Effector memory CD4-positive, alpha-beta T cell (primary cell): Measurements from ENCODE around the gene CST9L.

ENCODE experiments used
- DNase-seq, 3 donors: peaks; one replicate each; pipeline ENCODE4 v3.0.0-alpha.2; 2020
- H3K27ac ChIP-seq: 2 replicates; pipeline ENCODE4 v1.7.0; 2013; ENCODE audit warnings: mild to moderate bottlenecking, low read length, moderate library complexity; ENCODE audit not compliant: insufficient read depth, poor library complexity, severe bottlenecking
- H3K27me3 ChIP-seq: replicated peaks from 2 replicates; pipeline ENCODE4 v1.7.0; 2013; ENCODE audit warnings: mild to moderate bottlenecking, low read length; ENCODE audit not compliant: insufficient read depth, control insufficient read depth, poor library complexity, severe bottlenecking
- H3K36me3 ChIP-seq: 2 replicates; pipeline ENCODE4 v1.7.0; 2013; ENCODE audit warnings: mild to moderate bottlenecking, low read length, moderate library complexity; ENCODE audit not compliant: control insufficient read depth, insufficient read depth
- H3K4me1 ChIP-seq: 2 replicates; pipeline ENCODE4 v1.7.0; 2013; ENCODE audit warnings: low read length, mild to moderate bottlenecking; ENCODE audit not compliant: control insufficient read depth, insufficient read depth, poor library complexity, severe bottlenecking
- H3K4me3 ChIP-seq: 2 replicates; pipeline ENCODE4 v1.7.0; 2013; ENCODE audit warnings: low read length, low read depth, mild to moderate bottlenecking; ENCODE audit not compliant: insufficient read depth, poor library complexity, severe bottlenecking
- H3K9me3 ChIP-seq: 2 replicates; pipeline ENCODE4 v1.7.0; 2013; ENCODE audit warnings: mild to moderate bottlenecking, low read length, moderate library complexity; ENCODE audit not compliant: control insufficient read depth

The CST9L gene

GRCh38 chr20:23569570-23569969, 1.3 kb upstream of the CST9L start:
- Histone ChIP-seq H3K27ac (no peak overlapping the region), H3K9me3 (no peaks in the 10 kb centered on the region), H3K27me3 (no peaks in the 10 kb centered on the region), H3K4me3 (no peak overlapping the region), H3K4me1 (no peaks in the 10 kb centered on the region), H3K36me3 (no peaks in the 10 kb centered on the region)
- DNase-seq, result no peak

GRCh38 chr20:23568971-23569330, 667 bp upstream of the CST9L start:
- H3K27me3 ChIP-seq, result no peaks in the 10 kb centered on the region
- no peaks in the 10 kb centered on the region for H3K4me1 ChIP-seq
- H3K4me3 ChIP-seq, result no peak overlapping the region
- no peak overlapping the region for H3K27ac ChIP-seq
- H3K36me3 ChIP-seq, result no peaks in the 10 kb centered on the region
- H3K9me3 ChIP-seq, result no peaks in the 10 kb centered on the region
- no peak for DNase-seq

GRCh38 chr20:23566199-23566932, 1.9 kb downstream of the CST9L start:
- Histone ChIP-seq H3K4me3 (no peak overlapping the region), H3K4me1 (no peaks in the 10 kb centered on the region), H3K9me3 (peaks cover 6% of the 10 kb centered on the region), H3K36me3 (no peaks in the 10 kb centered on the region), H3K27ac (no peak overlapping the region), H3K27me3 (no peaks in the 10 kb centered on the region)
- no peak for DNase-seq

- Histone ChIP-seq H3K4me3 (no peak overlapping the region), H3K9me3 (peaks cover 6% of the 10 kb centered on the region), H3K36me3 (no peaks in the 10 kb centered on the region), H3K27ac (no peak overlapping the region), H3K27me3 (no peaks in the 10 kb centered on the region), H3K4me1 (no peaks in the 10 kb centered on the region)
- no peak for DNase-seq
Measured at GRCh38 chr20:23565503-23566045, 2.7 kb downstream of the CST9L start.

- H3K4me3 ChIP-seq, result no peak overlapping the region
- H3K27ac ChIP-seq, result no peak overlapping the region
- H3K9me3 ChIP-seq, result peaks cover 6% of the 10 kb centered on the region
- H3K27me3 ChIP-seq, result no peaks in the 10 kb centered on the region
- H3K36me3 ChIP-seq, result no peaks in the 10 kb centered on the region
- no peaks in the 10 kb centered on the region for H3K4me1 ChIP-seq
- DNase-seq, result no peak
Measured at GRCh38 chr20:23564927-23565326, 3.4 kb downstream of the CST9L start.

- Histone ChIP-seq H3K9me3 (peaks cover 6% of the 10 kb centered on the region), H3K36me3 (no peaks in the 10 kb centered on the region), H3K27ac (no peak overlapping the region), H3K27me3 (no peaks in the 10 kb centered on the region), H3K4me1 (no peaks in the 10 kb centered on the region), H3K4me3 (no peak overlapping the region)
- DNase-seq, result no peak
Measured at GRCh38 chr20:23562721-23563342, 5.5 kb downstream of the CST9L start.

- Histone ChIP-seq H3K4me3 (no peak overlapping the region), H3K36me3 (no peaks in the 10 kb centered on the region), H3K27ac (no peak overlapping the region), H3K9me3 (no peaks in the 10 kb centered on the region), H3K4me1 (no peaks in the 10 kb centered on the region), H3K27me3 (no peaks in the 10 kb centered on the region)
- no peak for DNase-seq
Measured at GRCh38 chr20:23554401-23554800, 13.9 kb downstream of the CST9L start.

- no peaks in the 10 kb centered on the region for H3K36me3 ChIP-seq
- DNase-seq, result no peak
- no peak overlapping the region for H3K4me3 ChIP-seq
- H3K9me3 ChIP-seq, result no peaks in the 10 kb centered on the region
- H3K4me1 ChIP-seq, result no peaks in the 10 kb centered on the region
- no peak overlapping the region for H3K27ac ChIP-seq
- no peaks in the 10 kb centered on the region for H3K27me3 ChIP-seq
Measured at GRCh38 chr20:23551786-23552185, 16.5 kb downstream of the CST9L start.

GRCh38 chr20:23551383-23551782, 16.9 kb downstream of the CST9L start:
- DNase-seq, result no peak
- Histone ChIP-seq H3K4me3 (no peak overlapping the region), H3K9me3 (no peaks in the 10 kb centered on the region), H3K36me3 (no peaks in the 10 kb centered on the region), H3K4me1 (no peaks in the 10 kb centered on the region), H3K27ac (no peak overlapping the region), H3K27me3 (no peaks in the 10 kb centered on the region)

GRCh38 chr20:23550227-23550626, 18.1 kb downstream of the CST9L start:
- Histone ChIP-seq H3K4me3 (no peak overlapping the region), H3K9me3 (no peaks in the 10 kb centered on the region), H3K4me1 (no peaks in the 10 kb centered on the region), H3K27ac (no peak overlapping the region), H3K36me3 (no peaks in the 10 kb centered on the region), H3K27me3 (no peaks in the 10 kb centered on the region)
- DNase-seq, result no peak
